Peyer's patch (tissue), 4 donors: ENCODE measurements around the gene RTBDN. TPM values are rescaled to one million over a fixed set of nuclear protein-coding genes. Genes with fewer than 3 reads are reported as not detected.
A peak's percentile ranks its signal among the peaks of the same experiment; 100 is the strongest.

Experiments used
- DNase-seq, 3 donors: peaks; one replicate each; pipeline ENCODE4 v3.0.0-alpha.2; 2017 to 2019
- H3K27ac ChIP-seq, 4 donors: fragments of 200-600 bp; sonication (generic); one replicate each; pipeline ENCODE4 v1.5.1; 2016 to 2019
- H3K27me3 ChIP-seq, 2 donors: fragments of 200-600 bp; sonication (generic); one replicate each; pipeline ENCODE4 v1.5.1; 2019
- H3K36me3 ChIP-seq, 3 donors: fragments of 200-600 bp; sonication (generic); one replicate each; pipeline ENCODE4 v1.5.1; 2016 to 2019
- H3K4me1 ChIP-seq, 4 donors: fragments of 200-600 bp; sonication (generic); one replicate each; pipeline ENCODE4 v1.5.1; 2016 to 2019
- H3K4me3 ChIP-seq, 4 donors: fragments of 200-600 bp; sonication (generic); 1 replicate in 3 of 4; 2 replicates in 1 of 4; pipeline ENCODE4 v1.5.1; 2016 to 2019; ENCODE audit warnings: mild to moderate bottlenecking in 1 of 4
- H3K9me3 ChIP-seq, 4 donors: fragments of 200-600 bp; sonication (generic); one replicate each; pipeline ENCODE4 v1.5.1; 2016 to 2019; ENCODE audit warnings: mild to moderate bottlenecking in 1 of 4
- CTCF ChIP-seq, 6 experiments: fragments of 450-650 bp in 4 of 6; fragments of 200-600 bp in 2 of 6; sonication (generic) in 1 of 6; IDR thresholded peaks; one replicate each; pipeline ENCODE4 v1.5.1; 2017 to 2019; ENCODE audit warnings: antibody characterized with exemption in 6 of 6, mild to moderate bottlenecking in 3 of 6, moderate library complexity in 1 of 6
- POLR2A ChIP-seq, 2 donors: fragments of 450-650 bp; IDR thresholded peaks; one replicate each; pipeline ENCODE4 v1.5.1; 2017; ENCODE audit warnings: antibody characterized with exemption in 2 of 2, mild to moderate bottlenecking in 2 of 2, moderate library complexity in 2 of 2
- small RNA-seq, 2 donors: library from RNA; depleted of rRNA; stranded (forward); fragments of <200 nt; gene quantifications; one replicate each; pipeline ENCODE3, GENCODE V24; 2016
- total RNA-seq, 4 donors: library from RNA; depleted of rRNA; stranded (reverse); fragments of >200 nt; gene quantifications; one replicate each; pipeline ENCODE4 v1.1.0, GENCODE V29; 2016

Gene RTBDN
- total RNA-seq, 4 donors from 2014 or later, result not detected

- DNase-seq, result peak; percentile 86 to 90 (median 86)
- Histone ChIP-seq H3K4me3 (peak overlapping the region; percentile 56 to 82 (median 64)), H3K9me3 (no peaks in the 10 kb centered on the region), H3K36me3 (peaks cover 0 to 4% (median 0%) of the 10 kb centered on the region in 3 donors), H3K27ac (peak overlapping the region; percentile 94 to 97 (median 96)), H3K4me1 (peaks cover 0 to 44% (median 12%) of the 10 kb centered on the region in 4 donors), H3K27me3 (no peaks in the 10 kb centered on the region)
- TF ChIP-seq CTCF (IDR thresholded peaks at IDR 0.05) (peak; percentile 93 to 98 (median 96)), POLR2A (IDR thresholded peaks at IDR 0.05) (peak in 1 of 2 donors; percentile 8)
These were observed 57.0 kb downstream of the RTBDN start for GRCh38 chr19:12777217-12778016.

Small RNA genes within 50 kb of the gene (small RNA-seq; reads per million reads assigned to genes)
- gene MIR5684 (0 reads per million in 2 donors), gene MIR6794 (0 reads per million in 2 donors)

Other genes with a start within 250 kb of the RTBDN start
- gene ZNF490, start 223.8 kb downstream of the RTBDN start, total RNA-seq, result 1 to 10 TPM; 4.1 to 8.4 (median 4.7) TPM
- 10 to 100 TPM; 17.2 to 34.6 (median 29.3) TPM for gene ZNF791, start 223.7 kb downstream of the RTBDN start, total RNA-seq
- gene MAN2B1, start 167.8 kb downstream of the RTBDN start, total RNA-seq, result 10 to 100 TPM; 51.9 to 84.2 (median 68.0) TPM
- 10 to 100 TPM in 2 of 4 donors, 1 to 10 TPM in 2; 2.8 to 14.0 (median 9.5) TPM for gene WDR83, start 167.8 kb downstream of the RTBDN start, total RNA-seq
- 100 to 1,000 TPM in 3 of 4 donors, 10 to 100 TPM in 1; 76.4 to 215 (median 150) TPM for gene DHPS, start 152.7 kb downstream of the RTBDN start, total RNA-seq
- gene GNG14, start 146.6 kb downstream of the RTBDN start, total RNA-seq, result not detected
- 1 to 10 TPM in 3 of 4 donors, not detected in 1; 6.3 to 9.9 (median 7.0) TPM for gene FBXW9, start 137.9 kb downstream of the RTBDN start, total RNA-seq
- 100 to 1,000 TPM in 3 of 4 donors, 10 to 100 TPM in 1; 39.1 to 131 (median 103) TPM for gene TNPO2, start 110.6 kb downstream of the RTBDN start, total RNA-seq
- gene TRIR, start 99.9 kb downstream of the RTBDN start, total RNA-seq, result 100 to 1,000 TPM; 134 to 297 (median 185) TPM
- 10 to 100 TPM; 23.1 to 31.9 (median 30.5) TPM for gene GET3, start 97.1 kb downstream of the RTBDN start, total RNA-seq
- 10 to 100 TPM in 3 of 4 donors, not detected in 1; 20.5 to 82.0 (median 40.6) TPM for gene BEST2, start 82.8 kb downstream of the RTBDN start, total RNA-seq
- 100 to 1,000 TPM; 193 to 379 (median 285) TPM for gene HOOK2, start 59.0 kb downstream of the RTBDN start, total RNA-seq
- 100 to 1,000 TPM; 111 to 324 (median 152) TPM for gene JUNB, start 43.1 kb downstream of the RTBDN start, total RNA-seq
- gene PRDX2, start 32.8 kb downstream of the RTBDN start, total RNA-seq, result 100 to 1,000 TPM; 150 to 461 (median 375) TPM
- not detected for gene THSD8, start 32.5 kb downstream of the RTBDN start, total RNA-seq
- 10 to 100 TPM in 2 of 4 donors, 1 to 10 TPM in 2; 5.9 to 24.8 (median 9.4) TPM for gene RNASEH2A, start 28.0 kb downstream of the RTBDN start, total RNA-seq
- under 1 TPM in 1 of 4 donors, not detected in 3; 0.27 TPM for gene MAST1, start 3.9 kb upstream of the RTBDN start, total RNA-seq
- gene DNASE2, start 46.9 kb upstream of the RTBDN start, total RNA-seq, result 10 to 100 TPM in 1 of 4 donors, 1 to 10 TPM in 3; 8.9 to 16.5 (median 9.4) TPM
- gene KLF1, start 52.6 kb upstream of the RTBDN start, total RNA-seq, result not detected
- gene GCDH, start 56.6 kb upstream of the RTBDN start, total RNA-seq, result 10 to 100 TPM; 25.2 to 44.4 (median 32.4) TPM
- gene SYCE2, start 84.7 kb upstream of the RTBDN start, total RNA-seq, result not detected
- gene FARSA, start 99.1 kb upstream of the RTBDN start, total RNA-seq, result 10 to 100 TPM; 35.4 to 54.5 (median 48.3) TPM
- 100 to 1,000 TPM; 253 to 369 (median 359) TPM for gene CALR, start 104.0 kb upstream of the RTBDN start, total RNA-seq
- 10 to 100 TPM; 54.1 to 86.5 (median 75.3) TPM for gene RAD23A, start 111.3 kb upstream of the RTBDN start, total RNA-seq
- 10 to 100 TPM; 12.5 to 43.7 (median 15.6) TPM for gene GADD45GIP1, start 122.6 kb upstream of the RTBDN start, total RNA-seq
- gene DAND5, start 135.0 kb upstream of the RTBDN start, total RNA-seq, result 1 to 10 TPM in 1 of 4 donors, not detected in 3; 2.1 TPM
- gene NFIX, start 160.9 kb upstream of the RTBDN start, total RNA-seq, result 10 to 100 TPM; 13.5 to 56.9 (median 40.0) TPM